ENCODE measurements around the gene CCNK. TPM values are rescaled to one million over a fixed set of nuclear protein-coding genes. Genes with fewer than 3 reads are reported as not detected.

CCNK gene
- total RNA-seq, 1 donor: 38.4 TPM

DNA sequence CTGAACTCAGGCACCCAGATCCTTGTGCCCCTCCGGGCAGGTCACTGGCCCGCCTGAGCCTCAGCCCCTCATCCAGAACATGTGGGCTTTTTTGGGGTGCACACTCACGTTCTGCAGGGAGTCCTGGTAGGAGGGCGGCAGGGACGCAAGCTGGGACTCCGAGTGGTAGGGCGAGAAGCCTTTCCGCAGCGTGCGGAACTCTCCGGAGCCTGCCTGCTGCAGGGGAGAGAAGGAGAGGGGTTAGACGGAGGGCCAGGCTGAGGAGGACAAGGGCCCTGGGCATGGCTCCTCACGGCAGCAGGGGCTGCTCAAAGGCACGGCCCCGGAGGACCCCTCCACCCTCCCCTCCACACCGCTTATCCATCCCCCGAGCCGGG is 40.8 kb downstream of the CCNK start:
- TF ChIP-seq, protein P1, sequence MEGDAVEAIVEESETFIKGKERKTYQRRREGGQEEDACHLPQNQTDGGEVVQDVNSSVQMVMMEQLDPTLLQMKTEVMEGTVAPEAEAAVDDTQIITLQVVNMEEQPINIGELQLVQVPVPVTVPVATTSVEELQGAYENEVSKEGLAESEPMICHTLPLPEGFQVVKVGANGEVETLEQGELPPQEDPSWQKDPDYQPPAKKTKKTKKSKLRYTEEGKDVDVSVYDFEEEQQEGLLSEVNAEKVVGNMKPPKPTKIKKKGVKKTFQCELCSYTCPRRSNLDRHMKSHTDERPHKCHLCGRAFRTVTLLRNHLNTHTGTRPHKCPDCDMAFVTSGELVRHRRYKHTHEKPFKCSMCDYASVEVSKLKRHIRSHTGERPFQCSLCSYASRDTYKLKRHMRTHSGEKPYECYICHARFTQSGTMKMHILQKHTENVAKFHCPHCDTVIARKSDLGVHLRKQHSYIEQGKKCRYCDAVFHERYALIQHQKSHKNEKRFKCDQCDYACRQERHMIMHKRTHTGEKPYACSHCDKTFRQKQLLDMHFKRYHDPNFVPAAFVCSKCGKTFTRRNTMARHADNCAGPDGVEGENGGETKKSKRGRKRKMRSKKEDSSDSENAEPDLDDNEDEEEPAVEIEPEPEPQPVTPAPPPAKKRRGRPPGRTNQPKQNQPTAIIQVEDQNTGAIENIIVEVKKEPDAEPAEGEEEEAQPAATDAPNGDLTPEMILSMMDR (IDR thresholded peaks at IDR 0.05; ENCODE audit: insufficient read depth, low read depth, low read length): no peak
- DNase-seq (ENCODE audit: low read depth): no peak
- no peak overlapping the region for H3K4me3 ChIP-seq (ENCODE audit: low read depth, low read length)

DNA sequence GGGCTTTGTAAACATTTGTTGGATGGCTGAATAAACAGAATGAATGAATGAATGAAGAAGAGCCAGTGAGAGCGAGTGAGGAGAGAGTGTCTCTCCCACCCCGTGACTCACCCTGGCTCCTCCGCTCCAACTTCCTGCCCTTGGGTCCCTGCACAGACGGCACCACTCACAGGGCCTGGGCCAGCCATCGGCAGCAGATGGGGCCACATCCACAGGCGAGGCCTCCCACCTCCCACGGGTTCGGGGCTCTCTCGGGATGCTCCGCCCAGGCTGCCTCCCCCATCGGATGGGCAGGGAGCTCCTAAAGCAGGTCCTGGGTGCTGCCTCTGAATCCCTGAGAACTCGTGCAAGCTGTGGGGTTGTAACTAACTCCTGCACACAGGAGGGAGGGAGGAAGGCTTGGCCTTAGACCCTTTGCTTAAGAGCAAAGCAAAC is 41.3 kb downstream of the CCNK start:
- DNase-seq (ENCODE audit: low read depth): peak; percentile 58
- no peak overlapping the region for H3K4me3 ChIP-seq (ENCODE audit: low read depth, low read length)
- TF ChIP-seq, protein P1 (IDR thresholded peaks at IDR 0.05; ENCODE audit: insufficient read depth, low read depth, low read length): no peak

DNA sequence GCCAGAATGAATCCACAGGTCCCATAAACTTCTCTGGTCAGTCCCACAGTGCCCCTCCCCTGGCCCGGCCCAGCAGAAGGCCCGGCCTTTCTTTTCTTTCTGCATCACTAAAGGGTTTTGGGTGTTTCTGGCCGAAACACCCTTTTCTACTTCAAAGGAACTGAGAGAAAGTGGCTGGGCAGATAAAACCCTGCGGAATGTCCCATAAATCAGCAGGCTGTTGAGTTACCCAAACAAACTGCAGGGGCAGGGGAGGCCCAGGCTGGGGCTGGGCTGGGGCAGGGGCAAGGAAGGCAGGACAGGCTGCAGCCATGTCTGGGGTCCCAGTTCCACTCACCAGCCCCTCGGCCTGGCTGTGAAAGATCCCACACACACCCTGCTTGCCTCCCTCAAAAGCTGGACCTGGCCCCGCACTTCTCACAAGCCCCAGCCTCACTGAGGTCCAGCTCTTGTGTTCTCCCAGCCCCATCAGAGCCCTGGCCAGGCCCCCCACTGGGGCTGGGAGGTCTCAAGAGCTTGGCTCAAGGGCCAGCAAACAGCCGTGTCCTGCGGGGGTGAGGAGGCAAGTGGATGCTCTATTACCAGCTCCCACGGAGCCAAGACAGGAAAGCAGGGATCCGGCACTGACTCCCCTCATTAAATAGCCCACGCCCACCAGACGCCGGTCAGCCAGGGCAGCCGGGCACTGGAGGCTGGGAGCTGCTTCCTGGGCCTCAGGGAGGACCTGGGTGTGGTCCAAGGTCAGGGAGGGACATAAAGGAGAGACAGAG is 41.9 kb downstream of the CCNK start:
- TF ChIP-seq, protein P1 (IDR thresholded peaks at IDR 0.05; ENCODE audit: insufficient read depth, low read depth, low read length): no peak
- no peak overlapping the region for H3K4me3 ChIP-seq (ENCODE audit: low read depth, low read length)
- DNase-seq (ENCODE audit: low read depth): peak; percentile 71

DNA sequence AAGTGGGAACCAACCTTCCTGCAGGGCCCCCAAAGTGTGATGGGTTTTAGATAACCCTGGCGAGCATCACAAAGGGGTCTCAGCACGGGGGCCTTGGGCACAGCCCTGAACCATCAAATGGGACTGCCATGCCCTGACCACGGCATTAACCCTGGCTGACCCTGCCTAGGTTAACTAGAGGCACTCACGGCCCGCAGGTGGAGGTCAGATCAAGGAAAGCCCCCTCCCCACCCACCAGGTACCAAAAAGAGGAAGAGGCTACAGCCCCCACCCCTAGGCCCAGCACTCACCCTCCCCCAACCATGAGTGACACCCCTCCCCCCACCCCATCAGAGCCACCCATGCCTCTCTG is 42.5 kb downstream of the CCNK start:
- no peak for DNase-seq (ENCODE audit: low read depth)
- no peak overlapping the region for H3K4me3 ChIP-seq (ENCODE audit: low read depth, low read length)
- TF ChIP-seq, protein P1 (IDR thresholded peaks at IDR 0.05; ENCODE audit: insufficient read depth, low read depth, low read length): no peak

DNA sequence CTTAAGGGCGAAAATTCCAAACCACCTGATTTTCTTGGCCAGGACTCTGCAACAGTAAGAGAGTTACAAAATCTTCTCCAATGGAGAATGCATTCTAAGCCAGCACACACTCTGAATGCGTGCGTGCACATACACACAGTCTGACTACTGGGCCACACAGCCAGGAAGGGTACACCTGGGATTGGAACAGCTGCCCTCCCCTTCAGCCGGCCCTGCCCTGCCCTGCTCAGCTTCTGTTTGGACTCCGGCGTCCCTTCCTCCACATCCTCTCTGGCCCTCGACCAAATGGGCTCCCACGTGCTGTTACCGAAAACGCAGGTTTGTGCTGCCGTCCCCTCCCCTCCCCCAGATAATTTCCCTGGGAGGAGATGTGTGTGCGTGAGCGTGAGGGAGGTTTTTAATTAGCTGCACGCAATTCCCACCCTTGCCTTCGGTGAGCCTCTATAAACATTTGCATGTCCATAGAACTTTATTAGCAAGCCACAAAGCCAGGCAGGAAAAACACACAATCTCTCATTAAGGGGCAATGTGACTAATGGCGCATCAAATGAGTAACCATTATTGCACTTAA is 43.0 kb downstream of the CCNK start:
- TF ChIP-seq, protein P1 (IDR thresholded peaks at IDR 0.05; ENCODE audit: insufficient read depth, low read depth, low read length): no peak
- peak; percentile 27 for DNase-seq (ENCODE audit: low read depth)
- H3K4me3 ChIP-seq (ENCODE audit: low read depth, low read length): no peak overlapping the region

DNA sequence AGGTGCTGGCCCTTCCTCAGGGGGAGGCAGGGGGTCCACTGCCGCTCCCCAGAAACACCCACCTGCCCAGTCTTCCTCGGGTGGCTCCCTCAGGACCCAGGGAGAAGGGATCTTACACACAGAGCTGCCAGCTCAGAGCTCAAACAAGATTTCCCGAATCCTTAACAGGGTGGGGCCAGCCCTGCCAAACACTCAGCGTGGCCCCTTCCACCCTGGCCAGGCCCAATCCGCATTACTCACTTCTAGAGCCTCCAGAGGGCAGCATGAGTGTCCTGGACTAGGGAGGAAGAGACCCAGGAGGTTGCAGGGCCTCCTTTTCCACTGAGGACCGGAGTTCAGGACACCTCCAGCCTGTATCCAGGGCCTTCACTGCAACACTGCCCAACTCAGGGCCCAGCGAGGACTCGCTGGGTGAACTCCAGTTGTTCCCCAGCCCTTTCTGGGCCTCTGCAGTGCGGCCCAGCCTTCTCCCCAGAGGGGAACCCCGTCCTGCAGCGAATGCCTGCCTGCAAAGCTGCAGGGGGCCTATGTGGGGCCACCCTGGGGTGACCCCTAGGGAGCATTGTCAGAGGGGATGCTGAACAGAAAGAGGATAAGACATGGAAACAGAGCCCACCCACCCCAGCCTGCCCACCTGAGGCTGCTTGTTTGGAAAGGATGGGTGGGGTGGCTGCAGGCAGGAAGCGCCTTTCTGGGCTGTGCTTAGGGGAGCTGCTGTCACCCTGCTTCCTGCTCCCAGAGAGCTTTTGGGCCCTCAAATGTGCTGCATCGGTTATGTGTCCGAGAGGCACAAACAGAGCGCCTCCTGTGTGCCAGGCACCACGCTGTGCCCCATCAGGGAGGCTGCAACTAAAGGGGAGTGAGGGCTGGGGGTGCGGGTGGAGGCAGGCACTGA is 43.8 kb downstream of the CCNK start:
- TF ChIP-seq, protein P1 (IDR thresholded peaks at IDR 0.05; ENCODE audit: insufficient read depth, low read depth, low read length): peak; percentile 46
- H3K4me3 ChIP-seq (ENCODE audit: low read depth, low read length): no peak overlapping the region
- peak; percentile 55 for DNase-seq (ENCODE audit: low read depth)
